ENCODE data around the gene PDGFC. TPM values are rescaled to one million over a fixed set of nuclear protein-coding genes. Genes with fewer than 3 reads are reported as not detected.

The PDGFC gene
- total RNA-seq, 2 experiments from 2014 or later: not detected

DNA sequence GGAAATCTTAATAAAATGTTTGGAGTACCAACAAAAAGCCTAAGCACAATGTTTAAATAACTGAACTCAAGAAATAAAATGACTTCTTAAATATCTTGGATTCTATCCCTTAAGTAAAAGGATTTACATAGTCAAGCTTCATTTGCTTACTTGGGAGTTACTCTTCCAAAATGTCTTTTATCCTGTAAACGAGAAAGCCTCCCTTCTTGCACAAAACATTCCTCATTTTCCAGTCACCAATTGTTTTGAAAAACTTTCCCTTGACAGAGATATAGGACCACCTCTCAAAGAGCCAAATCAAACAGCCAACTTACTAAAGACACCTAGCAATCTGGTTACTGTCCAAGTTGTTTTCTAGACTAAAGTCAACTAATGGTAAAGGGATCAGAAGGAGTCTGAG lies 18.6 kb downstream of the PDGFC start:
- H3K36me3 ChIP-seq (ENCODE audit: insufficient read depth, low read length): no peaks in the 10 kb centered on the region
- intact Hi-C loops (cut with micrococcal nuclease; ENCODE audit: unreplicated experiment): no loop called here
- no peak overlapping the region for H3K4me3 ChIP-seq (ENCODE audit: low read depth, low read length, poor library complexity, severe bottlenecking)
- no peaks in the 10 kb centered on the region for H4K20me1 ChIP-seq (ENCODE audit: insufficient read depth, low read length)
- H2AFZ ChIP-seq (ENCODE audit: low read length): no peak overlapping the region
- TF ChIP-seq, protein P1, sequence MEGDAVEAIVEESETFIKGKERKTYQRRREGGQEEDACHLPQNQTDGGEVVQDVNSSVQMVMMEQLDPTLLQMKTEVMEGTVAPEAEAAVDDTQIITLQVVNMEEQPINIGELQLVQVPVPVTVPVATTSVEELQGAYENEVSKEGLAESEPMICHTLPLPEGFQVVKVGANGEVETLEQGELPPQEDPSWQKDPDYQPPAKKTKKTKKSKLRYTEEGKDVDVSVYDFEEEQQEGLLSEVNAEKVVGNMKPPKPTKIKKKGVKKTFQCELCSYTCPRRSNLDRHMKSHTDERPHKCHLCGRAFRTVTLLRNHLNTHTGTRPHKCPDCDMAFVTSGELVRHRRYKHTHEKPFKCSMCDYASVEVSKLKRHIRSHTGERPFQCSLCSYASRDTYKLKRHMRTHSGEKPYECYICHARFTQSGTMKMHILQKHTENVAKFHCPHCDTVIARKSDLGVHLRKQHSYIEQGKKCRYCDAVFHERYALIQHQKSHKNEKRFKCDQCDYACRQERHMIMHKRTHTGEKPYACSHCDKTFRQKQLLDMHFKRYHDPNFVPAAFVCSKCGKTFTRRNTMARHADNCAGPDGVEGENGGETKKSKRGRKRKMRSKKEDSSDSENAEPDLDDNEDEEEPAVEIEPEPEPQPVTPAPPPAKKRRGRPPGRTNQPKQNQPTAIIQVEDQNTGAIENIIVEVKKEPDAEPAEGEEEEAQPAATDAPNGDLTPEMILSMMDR (conservative IDR thresholded peaks at IDR 0.05; ENCODE audit: low read length): no peak
- no peaks in the 10 kb centered on the region for H3K4me1 ChIP-seq (ENCODE audit: insufficient read depth, low read length, poor library complexity, severe bottlenecking)
- CTCF ChIA-PET (ENCODE audit: unreplicated experiment): no interaction called here
- POLR2A ChIA-PET: no interaction called here
- DNase-seq (ENCODE audit: low spot score): no peak
- no peaks in the 10 kb centered on the region for H3K9me3 ChIP-seq (ENCODE audit: low read length)
- BruUV-seq (replicated peaks): no TSS peak
- no peaks in the 10 kb centered on the region for H3K79me2 ChIP-seq (ENCODE audit: insufficient read depth, low read depth, low read length)
- H3K4me2 ChIP-seq (ENCODE audit: low read length): no peak overlapping the region
- no peak overlapping the region for H3K27ac ChIP-seq (ENCODE audit: low read depth, low read length, poor library complexity, severe bottlenecking)
- no peaks in the 10 kb centered on the region for H3K9me2 ChIP-seq (ENCODE audit: insufficient read depth, low read length)

GRCh38 chr4:156952078-156952759 lies 19.4 kb downstream of the PDGFC start:
- H4K20me1 ChIP-seq (ENCODE audit: insufficient read depth, low read length): no peaks in the 10 kb centered on the region
- H3K9me3 ChIP-seq (ENCODE audit: low read length): no peaks in the 10 kb centered on the region
- H3K4me1 ChIP-seq (ENCODE audit: insufficient read depth, low read length, poor library complexity, severe bottlenecking): no peaks in the 10 kb centered on the region
- intact Hi-C loops (cut with micrococcal nuclease; ENCODE audit: unreplicated experiment): no loop called here
- no peak overlapping the region for H2AFZ ChIP-seq (ENCODE audit: low read length)
- H3K9me2 ChIP-seq (ENCODE audit: insufficient read depth, low read length): no peaks in the 10 kb centered on the region
- H3K4me2 ChIP-seq (ENCODE audit: low read length): no peak overlapping the region
- H3K27ac ChIP-seq (ENCODE audit: low read depth, low read length, poor library complexity, severe bottlenecking): no peak overlapping the region
- BruUV-seq (replicated peaks): no TSS peak
- H3K4me3 ChIP-seq (ENCODE audit: low read depth, low read length, poor library complexity, severe bottlenecking): no peak overlapping the region
- no peak for TF ChIP-seq EZH2phosphoT487 (IDR thresholded peaks at IDR 0.05; ENCODE audit: borderline replicate concordance, low read depth, low read length)
- TF ChIP-seq, protein P1 (conservative IDR thresholded peaks at IDR 0.05; ENCODE audit: low read length): no peak
- no peak for DNase-seq (ENCODE audit: low spot score)
- no peaks in the 10 kb centered on the region for H3K79me2 ChIP-seq (ENCODE audit: insufficient read depth, low read depth, low read length)
- CTCF ChIA-PET (ENCODE audit: unreplicated experiment): no interaction called here
- no peaks in the 10 kb centered on the region for H3K36me3 ChIP-seq (ENCODE audit: insufficient read depth, low read length)
- POLR2A ChIA-PET: no interaction called here

DNA sequence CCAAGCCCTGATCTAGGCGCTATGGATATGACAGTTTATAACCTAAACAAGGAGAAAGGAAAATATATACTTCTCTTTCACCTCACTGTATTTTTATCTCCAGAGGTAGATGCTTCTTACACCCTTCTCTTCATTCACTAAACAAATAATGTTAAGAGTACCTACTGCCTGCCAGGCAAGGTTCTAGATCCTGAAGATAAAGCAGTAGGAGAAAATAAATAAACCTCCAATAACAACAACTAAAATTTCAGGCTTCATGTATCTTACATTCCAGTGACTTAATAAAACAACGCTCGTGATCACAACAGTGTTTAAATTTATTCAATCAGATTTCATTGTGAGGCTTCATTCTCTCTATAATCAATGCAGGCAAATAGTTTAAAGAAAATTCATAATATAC lies 20.7 kb downstream of the PDGFC start:
- H3K4me2 ChIP-seq (ENCODE audit: low read length): no peak overlapping the region
- no peaks in the 10 kb centered on the region for H3K9me3 ChIP-seq (ENCODE audit: low read length)
- no peaks in the 10 kb centered on the region for H3K79me2 ChIP-seq (ENCODE audit: insufficient read depth, low read depth, low read length)
- CTCF ChIA-PET (ENCODE audit: unreplicated experiment): no interaction called here
- TF ChIP-seq, protein P1 (conservative IDR thresholded peaks at IDR 0.05; ENCODE audit: low read length): no peak
- TF ChIP-seq EZH2phosphoT487 (IDR thresholded peaks at IDR 0.05; ENCODE audit: borderline replicate concordance, low read depth, low read length): no peak
- DNase-seq (ENCODE audit: low spot score): no peak
- H3K4me3 ChIP-seq (ENCODE audit: low read depth, low read length, poor library complexity, severe bottlenecking): no peak overlapping the region
- POLR2A ChIA-PET: interaction anchor here (0.6 kb wide), 1 partner anchor 233 kb away, joined by 3 read pairs; no protein-coding TSS in a partner anchor
- H4K20me1 ChIP-seq (ENCODE audit: insufficient read depth, low read length): no peaks in the 10 kb centered on the region
- H3K9me2 ChIP-seq (ENCODE audit: insufficient read depth, low read length): no peaks in the 10 kb centered on the region
- no peaks in the 10 kb centered on the region for H3K4me1 ChIP-seq (ENCODE audit: insufficient read depth, low read length, poor library complexity, severe bottlenecking)
- BruUV-seq (replicated peaks): no TSS peak
- H3K36me3 ChIP-seq (ENCODE audit: insufficient read depth, low read length): no peaks in the 10 kb centered on the region
- H2AFZ ChIP-seq (ENCODE audit: low read length): no peak overlapping the region
- no peak overlapping the region for H3K27ac ChIP-seq (ENCODE audit: low read depth, low read length, poor library complexity, severe bottlenecking)
- intact Hi-C loops (cut with micrococcal nuclease; ENCODE audit: unreplicated experiment): no loop called here

All from OCI-LY7 (cell line).